GM12878 (cell line): ENCODE measurements around the gene SLC25A15. TPM values are rescaled to one million over a fixed set of nuclear protein-coding genes. Genes with fewer than 3 reads are reported as not detected.

Experiments used
- CBX5 ChIP-seq: sonication (generic); IDR thresholded peaks from 2 replicates; pipeline ENCODE4 v1.6.1; 2016; ENCODE audit warnings: low read depth, moderate library complexity, mild to moderate bottlenecking, inconsistent platforms
- CHD1 ChIP-seq: IDR thresholded peaks from 2 replicates; pipeline ENCODE4 v1.6.1; 2012; ENCODE audit warnings: low read depth, low read length, improper control_type of control experiment
- EED ChIP-seq: sonication (generic); IDR thresholded peaks from 2 replicates; pipeline ENCODE4 v1.6.1; 2016; ENCODE audit warnings: antibody characterized with exemption, low read depth
- HCFC1 ChIP-seq: fragments of 150-350 bp; IDR thresholded peaks from 2 replicates; pipeline ENCODE4 v1.6.1; 2014; ENCODE audit warnings: low read length
- IKZF1 ChIP-seq: fragments of 450-650 bp; conservative IDR thresholded peaks from 2 replicates; pipeline ENCODE4 v1.6.1; 2017; ENCODE audit warnings: antibody characterized with exemption, mild to moderate bottlenecking
- IRF4 ChIP-seq: IDR thresholded peaks from 2 replicates; pipeline ENCODE4 v1.6.1; 2011; ENCODE audit warnings: low read depth, low read length
- MYC ChIP-seq: IDR thresholded peaks from 2 replicates; pipeline ENCODE4 v1.6.1; 2011; ENCODE audit warnings: mild to moderate bottlenecking, low read length, moderate library complexity, inconsistent platforms; ENCODE audit not compliant: insufficient read depth, insufficient replicate concordance, insufficient read length, severe bottlenecking
- NR2C2 ChIP-seq: IDR thresholded peaks from 2 replicates; pipeline ENCODE4 v1.6.1; 2011; ENCODE audit warnings: borderline replicate concordance, low read depth; ENCODE audit not compliant: control insufficient read depth, insufficient read length
- SP1 ChIP-seq: IDR thresholded peaks from one replicate; pipeline ENCODE4 v1.6.1; 2011; ENCODE audit warnings: low read depth, low read length
- SREBF1 ChIP-seq: IDR thresholded peaks from 2 replicates; pipeline ENCODE4 v1.6.1; 2012; ENCODE audit warnings: mild to moderate bottlenecking, low read length
- SUPT20H ChIP-seq: IDR thresholded peaks from 2 replicates; pipeline ENCODE4 v1.6.1; 2011; ENCODE audit warnings: low read depth, mild to moderate bottlenecking, low read length, moderate library complexity, borderline replicate concordance; ENCODE audit not compliant: control insufficient read depth
- TAF1 ChIP-seq: IDR thresholded peaks from 2 replicates; pipeline ENCODE4 v1.6.1; 2011; ENCODE audit warnings: mild to moderate bottlenecking, low read depth, low read length, borderline replicate concordance
- TBL1XR1 ChIP-seq: IDR thresholded peaks from 2 replicates; pipeline ENCODE4 v1.6.1; 2012; ENCODE audit warnings: low read depth, low read length, improper control_type of control experiment
- polyA plus RNA-seq, 11 experiments: library from polyadenylated mRNA; depleted of rRNA in 4 of 11; unstranded in 6 of 11; stranded (reverse) in 5 of 11; fragments of >200 nt; fragmentation: Nextera tagmentation in 4 of 11; fragmentation: Illumina TruSeq in 1 of 11; extraction: Ambion mirVana in 4 of 11; extraction: Trizol in 1 of 11; gene quantifications; 1 replicate in 1 of 11; 2 replicates in 10 of 11; pipeline versions ENCODE4 v1.2.1 to v1.2.3, GENCODE V29; 2011 to 2016; ENCODE audit warnings: inconsistent platforms in 2 of 11, missing spikeins in 2 of 11, low read depth in 1 of 11
- total RNA-seq, 4 experiments: library from RNA; depleted of rRNA in 3 of 4; stranded (reverse); fragments of >200 nt in 3 of 4; fragmentation: Illumina TruSeq in 1 of 4; extraction: Trizol in 1 of 4; gene quantifications; 2 replicates each; pipeline versions ENCODE4 v1.2.1 to v1.2.3, GENCODE V29; 2013 to 2021
- TF ChIP-seq, protein P1 (sequence below): fragments of 450-650 bp; formaldehyde crosslinking; IDR thresholded peaks from 2 replicates; pipeline ENCODE4 v1.5.0; 2022; ENCODE audit warnings: mild to moderate bottlenecking, missing genetic modification characterization
- TF ChIP-seq, protein P2 (sequence below): fragments of 450-650 bp; formaldehyde crosslinking; IDR thresholded peaks from 2 replicates; pipeline ENCODE4 v1.4.0; 2020; ENCODE audit warnings: mild to moderate bottlenecking, moderate library complexity
- TF ChIP-seq, protein P3 (sequence below): fragments of 450-650 bp; formaldehyde crosslinking; IDR thresholded peaks from 2 replicates; pipeline ENCODE4 v1.4.0; 2022; ENCODE audit warnings: mild to moderate bottlenecking, moderate library complexity
- TF ChIP-seq, protein P4 (sequence below): IDR thresholded peaks from 2 replicates; pipeline ENCODE4 v1.6.1; 2012; ENCODE audit warnings: low read length, inconsistent platforms

Gene SLC25A15
- total and polyA plus RNA-seq, 10 of the 15 experiments (the other 5 are each of a cell fraction or from before 2014, with no cell fraction given), result 2.7 to 20.6 (median 15.0) TPM

DNA sequence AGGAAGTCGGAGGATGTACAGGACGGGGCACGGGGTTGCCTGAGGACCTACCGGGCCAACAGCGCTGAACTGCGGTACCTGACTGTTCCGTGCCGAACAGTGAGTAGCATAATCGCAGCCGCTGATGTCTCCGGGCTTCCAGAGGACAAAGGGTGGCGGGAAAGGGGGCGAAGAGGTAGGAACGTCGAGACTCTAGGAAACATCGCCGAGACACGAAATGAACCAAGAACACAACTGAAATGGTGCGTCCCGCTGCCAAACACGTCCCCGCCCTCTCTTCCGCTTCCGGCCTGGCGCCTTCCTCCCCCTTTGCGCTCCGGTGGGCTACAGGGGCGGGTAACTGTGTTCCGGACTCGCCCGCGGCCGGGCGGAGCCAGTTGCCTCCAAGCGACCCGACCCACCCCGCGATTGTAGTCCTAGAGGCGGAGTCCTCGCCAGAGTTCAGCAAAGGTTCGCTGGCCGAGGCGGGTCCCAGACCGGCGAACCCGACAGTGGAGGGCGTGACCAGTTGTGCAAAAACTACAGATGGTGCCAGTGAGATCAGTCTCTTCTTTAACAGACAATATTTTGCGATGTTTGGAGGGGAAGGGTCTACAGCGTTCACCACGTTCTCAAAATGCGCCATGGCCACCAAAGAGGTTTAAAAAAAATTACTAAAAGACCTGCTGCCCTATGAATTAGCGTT is 18.3 kb upstream of the SLC25A15 start, which contains the start of gene MRPS31 (continued):
- TF ChIP-seq SUPT20H, result no peak
- TF ChIP-seq, protein P1, sequence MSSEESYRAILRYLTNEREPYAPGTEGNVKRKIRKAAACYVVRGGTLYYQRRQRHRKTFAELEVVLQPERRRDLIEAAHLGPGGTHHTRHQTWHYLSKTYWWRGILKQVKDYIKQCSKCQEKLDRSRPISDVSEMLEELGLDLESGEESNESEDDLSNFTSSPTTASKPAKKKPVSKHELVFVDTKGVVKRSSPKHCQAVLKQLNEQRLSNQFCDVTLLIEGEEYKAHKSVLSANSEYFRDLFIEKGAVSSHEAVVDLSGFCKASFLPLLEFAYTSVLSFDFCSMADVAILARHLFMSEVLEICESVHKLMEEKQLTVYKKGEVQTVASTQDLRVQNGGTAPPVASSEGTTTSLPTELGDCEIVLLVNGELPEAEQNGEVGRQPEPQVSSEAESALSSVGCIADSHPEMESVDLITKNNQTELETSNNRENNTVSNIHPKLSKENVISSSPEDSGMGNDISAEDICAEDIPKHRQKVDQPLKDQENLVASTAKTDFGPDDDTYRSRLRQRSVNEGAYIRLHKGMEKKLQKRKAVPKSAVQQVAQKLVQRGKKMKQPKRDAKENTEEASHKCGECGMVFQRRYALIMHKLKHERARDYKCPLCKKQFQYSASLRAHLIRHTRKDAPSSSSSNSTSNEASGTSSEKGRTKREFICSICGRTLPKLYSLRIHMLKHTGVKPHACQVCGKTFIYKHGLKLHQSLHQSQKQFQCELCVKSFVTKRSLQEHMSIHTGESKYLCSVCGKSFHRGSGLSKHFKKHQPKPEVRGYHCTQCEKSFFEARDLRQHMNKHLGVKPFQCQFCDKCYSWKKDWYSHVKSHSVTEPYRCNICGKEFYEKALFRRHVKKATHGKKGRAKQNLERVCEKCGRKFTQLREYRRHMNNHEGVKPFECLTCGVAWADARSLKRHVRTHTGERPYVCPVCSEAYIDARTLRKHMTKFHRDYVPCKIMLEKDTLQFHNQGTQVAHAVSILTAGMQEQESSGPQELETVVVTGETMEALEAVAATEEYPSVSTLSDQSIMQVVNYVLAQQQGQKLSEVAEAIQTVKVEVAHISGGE (CRISPR knock-in tag), result peak; percentile 100
- TF ChIP-seq MYC, result no peak
- TF ChIP-seq, protein P2, sequence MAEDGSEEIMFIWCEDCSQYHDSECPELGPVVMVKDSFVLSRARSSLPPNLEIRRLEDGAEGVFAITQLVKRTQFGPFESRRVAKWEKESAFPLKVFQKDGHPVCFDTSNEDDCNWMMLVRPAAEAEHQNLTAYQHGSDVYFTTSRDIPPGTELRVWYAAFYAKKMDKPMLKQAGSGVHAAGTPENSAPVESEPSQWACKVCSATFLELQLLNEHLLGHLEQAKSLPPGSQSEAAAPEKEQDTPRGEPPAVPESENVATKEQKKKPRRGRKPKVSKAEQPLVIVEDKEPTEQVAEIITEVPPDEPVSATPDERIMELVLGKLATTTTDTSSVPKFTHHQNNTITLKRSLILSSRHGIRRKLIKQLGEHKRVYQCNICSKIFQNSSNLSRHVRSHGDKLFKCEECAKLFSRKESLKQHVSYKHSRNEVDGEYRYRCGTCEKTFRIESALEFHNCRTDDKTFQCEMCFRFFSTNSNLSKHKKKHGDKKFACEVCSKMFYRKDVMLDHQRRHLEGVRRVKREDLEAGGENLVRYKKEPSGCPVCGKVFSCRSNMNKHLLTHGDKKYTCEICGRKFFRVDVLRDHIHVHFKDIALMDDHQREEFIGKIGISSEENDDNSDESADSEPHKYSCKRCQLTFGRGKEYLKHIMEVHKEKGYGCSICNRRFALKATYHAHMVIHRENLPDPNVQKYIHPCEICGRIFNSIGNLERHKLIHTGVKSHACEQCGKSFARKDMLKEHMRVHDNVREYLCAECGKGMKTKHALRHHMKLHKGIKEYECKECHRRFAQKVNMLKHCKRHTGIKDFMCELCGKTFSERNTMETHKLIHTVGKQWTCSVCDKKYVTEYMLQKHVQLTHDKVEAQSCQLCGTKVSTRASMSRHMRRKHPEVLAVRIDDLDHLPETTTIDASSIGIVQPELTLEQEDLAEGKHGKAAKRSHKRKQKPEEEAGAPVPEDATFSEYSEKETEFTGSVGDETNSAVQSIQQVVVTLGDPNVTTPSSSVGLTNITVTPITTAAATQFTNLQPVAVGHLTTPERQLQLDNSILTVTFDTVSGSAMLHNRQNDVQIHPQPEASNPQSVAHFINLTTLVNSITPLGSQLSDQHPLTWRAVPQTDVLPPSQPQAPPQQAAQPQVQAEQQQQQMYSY (CRISPR knock-in tag), result no peak
- TF ChIP-seq IKZF1, result peak; percentile 93
- TF ChIP-seq SREBF1, result peak; percentile 44; the same call in 1 of the 2 replicates
- TF ChIP-seq EED, result peak; percentile 73; the same call in 1 of the 2 replicates
- TF ChIP-seq HCFC1, result peak; percentile 95
- peak; percentile 90 for TF ChIP-seq SP1
- TF ChIP-seq TAF1, result peak; percentile 86
- peak; percentile 81; the same call in 1 of the 2 replicates for TF ChIP-seq IRF4
- TF ChIP-seq CHD1, result no peak
- TF ChIP-seq, protein P3, sequence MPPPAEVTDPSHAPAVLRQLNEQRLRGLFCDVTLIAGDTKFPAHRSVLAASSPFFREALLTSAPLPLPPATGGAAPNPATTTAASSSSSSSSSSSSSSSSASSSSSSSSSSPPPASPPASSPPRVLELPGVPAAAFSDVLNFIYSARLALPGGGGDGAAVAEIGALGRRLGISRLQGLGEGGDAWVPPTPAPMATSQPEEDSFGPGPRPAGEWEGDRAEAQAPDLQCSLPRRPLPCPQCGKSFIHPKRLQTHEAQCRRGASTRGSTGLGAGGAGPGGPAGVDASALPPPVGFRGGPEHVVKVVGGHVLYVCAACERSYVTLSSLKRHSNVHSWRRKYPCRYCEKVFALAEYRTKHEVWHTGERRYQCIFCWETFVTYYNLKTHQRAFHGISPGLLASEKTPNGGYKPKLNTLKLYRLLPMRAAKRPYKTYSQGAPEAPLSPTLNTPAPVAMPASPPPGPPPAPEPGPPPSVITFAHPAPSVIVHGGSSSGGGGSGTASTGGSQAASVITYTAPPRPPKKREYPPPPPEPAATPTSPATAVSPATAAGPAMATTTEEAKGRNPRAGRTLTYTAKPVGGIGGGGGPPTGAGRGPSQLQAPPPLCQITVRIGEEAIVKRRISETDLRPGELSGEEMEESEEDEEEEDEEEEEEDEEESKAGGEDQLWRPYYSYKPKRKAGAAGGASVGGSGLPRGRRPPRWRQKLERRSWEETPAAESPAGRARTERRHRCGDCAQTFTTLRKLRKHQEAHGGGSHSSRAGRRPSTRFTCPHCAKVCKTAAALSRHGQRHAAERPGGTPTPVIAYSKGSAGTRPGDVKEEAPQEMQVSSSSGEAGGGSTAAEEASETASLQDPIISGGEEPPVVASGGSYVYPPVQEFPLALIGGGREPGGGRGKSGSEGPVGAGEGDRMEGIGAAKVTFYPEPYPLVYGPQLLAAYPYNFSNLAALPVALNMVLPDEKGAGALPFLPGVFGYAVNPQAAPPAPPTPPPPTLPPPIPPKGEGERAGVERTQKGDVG (CRISPR knock-in tag), result no peak
- TF ChIP-seq NR2C2, result no peak
- TF ChIP-seq TBL1XR1, result peak; percentile 84; the same call in 1 of the 2 replicates
- TF ChIP-seq, protein P4, sequence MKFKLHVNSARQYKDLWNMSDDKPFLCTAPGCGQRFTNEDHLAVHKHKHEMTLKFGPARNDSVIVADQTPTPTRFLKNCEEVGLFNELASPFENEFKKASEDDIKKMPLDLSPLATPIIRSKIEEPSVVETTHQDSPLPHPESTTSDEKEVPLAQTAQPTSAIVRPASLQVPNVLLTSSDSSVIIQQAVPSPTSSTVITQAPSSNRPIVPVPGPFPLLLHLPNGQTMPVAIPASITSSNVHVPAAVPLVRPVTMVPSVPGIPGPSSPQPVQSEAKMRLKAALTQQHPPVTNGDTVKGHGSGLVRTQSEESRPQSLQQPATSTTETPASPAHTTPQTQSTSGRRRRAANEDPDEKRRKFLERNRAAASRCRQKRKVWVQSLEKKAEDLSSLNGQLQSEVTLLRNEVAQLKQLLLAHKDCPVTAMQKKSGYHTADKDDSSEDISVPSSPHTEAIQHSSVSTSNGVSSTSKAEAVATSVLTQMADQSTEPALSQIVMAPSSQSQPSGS, result peak; percentile 65; the same call in 1 of the 2 replicates
- peak; percentile 98 for TF ChIP-seq CBX5
